ENCODE results near the gene CNST. TPM values are rescaled to one million over a fixed set of nuclear protein-coding genes. Genes with fewer than 3 reads are reported as not detected.
"Not testable (repeated sequence)": the region's sequence is repeated elsewhere in the genome, so short reads cannot be mapped to it uniquely, and the experiment has no call there.

CNST gene
- total RNA-seq, 1 experiment from 2014 or later = 14.8 TPM

DNA sequence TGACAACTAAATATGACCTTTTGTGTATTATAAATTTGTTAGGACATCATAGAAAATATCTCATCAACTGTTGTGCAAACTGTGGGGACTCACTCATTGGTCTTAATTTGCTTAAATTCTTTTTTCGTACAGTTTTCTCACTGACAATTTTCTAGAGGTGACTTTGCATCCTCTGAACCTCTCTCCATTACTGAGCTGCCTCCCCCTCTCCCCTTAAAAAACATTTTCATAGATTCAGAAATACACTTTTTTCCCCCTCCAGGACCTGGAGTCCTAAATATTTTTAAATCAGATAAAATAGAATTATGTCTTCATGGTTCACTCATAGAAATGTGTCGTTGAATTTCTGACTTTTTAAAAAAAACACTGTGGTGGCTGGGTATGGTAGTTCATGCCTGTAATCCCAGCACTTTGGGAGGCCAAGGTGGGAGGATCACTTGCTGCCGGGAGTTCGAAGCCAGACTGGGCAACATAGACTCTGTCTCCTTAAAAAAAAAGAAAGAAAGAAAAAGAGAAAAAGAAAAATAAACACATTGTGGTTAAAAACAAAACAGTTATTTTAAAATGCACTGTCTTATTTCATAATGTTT lies 1.5 kb downstream of the CNST start:
- BruUV-seq (replicated peaks) = TSS peak; percentile 44
- CTCF ChIA-PET = no interaction called here

GRCh38 chr1:246569248-246570238 lies 3.3 kb downstream of the CNST start:
- Mint-ChIP-seq H3K4me3 (ENCODE audit: unreplicated experiment) (no peak overlapping the region), H3K4me1 (ENCODE audit: low read depth, unreplicated experiment) (peaks cover 8% of the 10 kb centered on the region), H3K27me3 (ENCODE audit: insufficient read depth, unreplicated experiment) (no peaks in the 10 kb centered on the region), H3K9me3 (ENCODE audit: unreplicated experiment) (no peaks in the 10 kb centered on the region), H3K27ac (ENCODE audit: unreplicated experiment) (peak overlapping the region; percentile 24), H3K36me3 (ENCODE audit: insufficient read depth, unreplicated experiment) (peaks cover 16% of the 10 kb centered on the region)
- POLR2A ChIA-PET = no interaction called here
- intact Hi-C loops (cut with micrococcal nuclease; ENCODE audit: unreplicated experiment) = no loop called here
- no peaks in the 10 kb centered on the region for H3K36me3 ChIP-seq (ENCODE audit: control insufficient read depth, insufficient read depth, low read length)
- no peaks in the 10 kb centered on the region for H3K9me3 ChIP-seq
- H3K27me3 ChIP-seq (replicated peaks; ENCODE audit: control insufficient read depth, insufficient read depth, low read length) = no peaks in the 10 kb centered on the region
- H3K4me1 ChIP-seq = peaks cover 4% of the 10 kb centered on the region; the same call in 1 of the 2 replicates
- DNase-seq = no peak
- CTCF ChIA-PET = no interaction called here
- TF ChIP-seq, protein P1, sequence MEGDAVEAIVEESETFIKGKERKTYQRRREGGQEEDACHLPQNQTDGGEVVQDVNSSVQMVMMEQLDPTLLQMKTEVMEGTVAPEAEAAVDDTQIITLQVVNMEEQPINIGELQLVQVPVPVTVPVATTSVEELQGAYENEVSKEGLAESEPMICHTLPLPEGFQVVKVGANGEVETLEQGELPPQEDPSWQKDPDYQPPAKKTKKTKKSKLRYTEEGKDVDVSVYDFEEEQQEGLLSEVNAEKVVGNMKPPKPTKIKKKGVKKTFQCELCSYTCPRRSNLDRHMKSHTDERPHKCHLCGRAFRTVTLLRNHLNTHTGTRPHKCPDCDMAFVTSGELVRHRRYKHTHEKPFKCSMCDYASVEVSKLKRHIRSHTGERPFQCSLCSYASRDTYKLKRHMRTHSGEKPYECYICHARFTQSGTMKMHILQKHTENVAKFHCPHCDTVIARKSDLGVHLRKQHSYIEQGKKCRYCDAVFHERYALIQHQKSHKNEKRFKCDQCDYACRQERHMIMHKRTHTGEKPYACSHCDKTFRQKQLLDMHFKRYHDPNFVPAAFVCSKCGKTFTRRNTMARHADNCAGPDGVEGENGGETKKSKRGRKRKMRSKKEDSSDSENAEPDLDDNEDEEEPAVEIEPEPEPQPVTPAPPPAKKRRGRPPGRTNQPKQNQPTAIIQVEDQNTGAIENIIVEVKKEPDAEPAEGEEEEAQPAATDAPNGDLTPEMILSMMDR (IDR thresholded peaks at IDR 0.05; ENCODE audit: insufficient read depth in 1 of 2, low read depth in 1 of 2, low read length in 1 of 2, severe bottlenecking in 1 of 2, unreplicated experiment in 1 of 2) = no peak
- BruUV-seq (replicated peaks) = no TSS peak
- H3K4me3 ChIP-seq (ENCODE audit: low read depth, low read length) = no peak overlapping the region

More for the DNA sequence above, 1.5 kb downstream of the CNST start:
- Mint-ChIP-seq H3K9me3 (ENCODE audit: unreplicated experiment) (no peaks in the 10 kb centered on the region), H3K4me1 (ENCODE audit: low read depth, unreplicated experiment) (peaks cover 8% of the 10 kb centered on the region), H3K36me3 (ENCODE audit: insufficient read depth, unreplicated experiment) (peaks cover 23% of the 10 kb centered on the region), H3K4me3 (ENCODE audit: unreplicated experiment) (peak overlapping the region; percentile 93), H3K27me3 (ENCODE audit: insufficient read depth, unreplicated experiment) (no peaks in the 10 kb centered on the region), H3K27ac (ENCODE audit: unreplicated experiment) (peak overlapping the region; percentile 90)
- TF ChIP-seq, protein P1 (IDR thresholded peaks at IDR 0.05; ENCODE audit: insufficient read depth in 1 of 2, low read depth in 1 of 2, low read length in 1 of 2, severe bottlenecking in 1 of 2, unreplicated experiment in 1 of 2) = no peak
- Histone ChIP-seq H3K4me1 (peaks cover 4% of the 10 kb centered on the region; the same call in 1 of the 2 replicates), H3K36me3 (ENCODE audit: control insufficient read depth, insufficient read depth, low read length) (no peaks in the 10 kb centered on the region), H3K9me3 (no peaks in the 10 kb centered on the region), H3K27me3 (replicated peaks; ENCODE audit: control insufficient read depth, insufficient read depth, low read length) (no peaks in the 10 kb centered on the region), H3K4me3 (ENCODE audit: low read depth, low read length) (peak overlapping the region; percentile 71)
- intact Hi-C loops (cut with micrococcal nuclease; ENCODE audit: unreplicated experiment) = loop anchor here (2.0 kb wide), 1 partner anchor 15 kb away; no protein-coding TSS in a partner anchor
- POLR2A ChIA-PET = interaction anchor here (0.6 kb wide), 1 partner anchor 41 kb away, joined by 3 read pairs; no protein-coding TSS in a partner anchor
- no peak for DNase-seq

- H3K4me1 Mint-ChIP-seq (ENCODE audit: low read depth, unreplicated experiment); H3K27ac Mint-ChIP-seq (ENCODE audit: unreplicated experiment); CTCF ChIA-PET; intact Hi-C loops (cut with micrococcal nuclease; ENCODE audit: unreplicated experiment); POLR2A ChIA-PET; BruUV-seq (replicated peaks); H3K4me3 ChIP-seq (ENCODE audit: low read depth, low read length); H3K27me3 ChIP-seq (replicated peaks; ENCODE audit: control insufficient read depth, insufficient read depth, low read length); H3K36me3 ChIP-seq (ENCODE audit: control insufficient read depth, insufficient read depth, low read length); H3K36me3 Mint-ChIP-seq (ENCODE audit: insufficient read depth, unreplicated experiment); H3K4me3 Mint-ChIP-seq (ENCODE audit: unreplicated experiment); H3K9me3 Mint-ChIP-seq (ENCODE audit: unreplicated experiment); H3K4me1 ChIP-seq; DNase-seq; H3K9me3 ChIP-seq; H3K27me3 Mint-ChIP-seq (ENCODE audit: insufficient read depth, unreplicated experiment): not testable (repeated sequence)
These were observed 5.1 kb downstream of the CNST start for GRCh38 chr1:246571309-246571708.

All from Caco-2 (cell line).